Measurements from ENCODE around the gene PRSS2. TPM values are rescaled to one million over a fixed set of nuclear protein-coding genes. Genes with fewer than 3 reads are reported as not detected.
"Not testable (repeated sequence)": the region's sequence is repeated elsewhere in the genome, so short reads cannot be mapped to it uniquely, and the experiment has no call there.

The PRSS2 gene
- total and polyA plus RNA-seq, 4 experiments from 2014 or later: not detected

- POLR2A ChIA-PET (ENCODE audit: partially characterized antibody); H3K9me3 ChIP-seq (ENCODE audit: control insufficient read depth in 1 of 2, low read length in 2 of 2); intact Hi-C loops (cut with micrococcal nuclease); H3K4me1 ChIP-seq (ENCODE audit: insufficient read depth, low read length); DNase-seq; H3K27ac Mint-ChIP-seq; H3K27me3 Mint-ChIP-seq; H3K36me3 ChIP-seq (ENCODE audit: insufficient read depth, low read length); H3K4me1 Mint-ChIP-seq; H3K4me3 Mint-ChIP-seq; H3K36me3 Mint-ChIP-seq; H3K27me3 ChIP-seq (ENCODE audit: insufficient read depth, low read length); H3K27ac ChIP-seq (ENCODE audit: low read depth, low read length); H3K4me3 ChIP-seq (ENCODE audit: low read length in 2 of 2); H3K9me3 Mint-ChIP-seq; CTCF ChIA-PET (ENCODE audit: partially characterized antibody): not testable (repeated sequence)
Observed at GRCh38 chr7:142761606-142762005, 9.2 kb upstream of the PRSS2 start.

GRCh38 chr7:142762104-142762503 is 8.7 kb upstream of the PRSS2 start:
- no peaks in the 10 kb centered on the region for H3K36me3 ChIP-seq (ENCODE audit: insufficient read depth, low read length)
- H3K36me3 Mint-ChIP-seq: no peaks in the 10 kb centered on the region
- no peak overlapping the region for H3K4me3 Mint-ChIP-seq
- H3K27me3 ChIP-seq (ENCODE audit: insufficient read depth, low read length): no peaks in the 10 kb centered on the region
- H3K4me3 ChIP-seq (ENCODE audit: low read length in 2 of 2): no peak overlapping the region
- H3K27me3 Mint-ChIP-seq: no peaks in the 10 kb centered on the region
- no peaks in the 10 kb centered on the region for H3K4me1 ChIP-seq (ENCODE audit: insufficient read depth, low read length)
- no peaks in the 10 kb centered on the region for H3K9me3 ChIP-seq (ENCODE audit: control insufficient read depth in 1 of 2, low read length in 2 of 2)
- DNase-seq: no peak
- no peaks in the 10 kb centered on the region for H3K4me1 Mint-ChIP-seq
- H3K27ac ChIP-seq (ENCODE audit: low read depth, low read length): no peak overlapping the region
- intact Hi-C loops (cut with micrococcal nuclease): no loop called here
- no peaks in the 10 kb centered on the region for H3K9me3 Mint-ChIP-seq
- POLR2A ChIA-PET (ENCODE audit: partially characterized antibody): no interaction called here
- CTCF ChIA-PET (ENCODE audit: partially characterized antibody): no interaction called here
- H3K27ac Mint-ChIP-seq: no peak overlapping the region

GRCh38 chr7:142767451-142767850 is 3.3 kb upstream of the PRSS2 start:
- CTCF ChIA-PET (ENCODE audit: partially characterized antibody): no interaction called here
- H3K27ac ChIP-seq (ENCODE audit: low read depth, low read length): no peak overlapping the region
- no peaks in the 10 kb centered on the region for H3K4me1 ChIP-seq (ENCODE audit: insufficient read depth, low read length)
- no peak overlapping the region for H3K4me3 Mint-ChIP-seq
- H3K9me3 Mint-ChIP-seq: no peaks in the 10 kb centered on the region
- no peaks in the 10 kb centered on the region for H3K36me3 Mint-ChIP-seq
- intact Hi-C loops (cut with micrococcal nuclease): no loop called here
- H3K27me3 Mint-ChIP-seq: no peaks in the 10 kb centered on the region
- H3K36me3 ChIP-seq (ENCODE audit: insufficient read depth, low read length): no peaks in the 10 kb centered on the region
- H3K4me3 ChIP-seq (ENCODE audit: low read length in 2 of 2): no peak overlapping the region
- H3K9me3 ChIP-seq (ENCODE audit: control insufficient read depth in 1 of 2, low read length in 2 of 2): no peaks in the 10 kb centered on the region
- POLR2A ChIA-PET (ENCODE audit: partially characterized antibody): no interaction called here
- no peak for DNase-seq
- H3K4me1 Mint-ChIP-seq: no peaks in the 10 kb centered on the region
- no peak overlapping the region for H3K27ac Mint-ChIP-seq
- H3K27me3 ChIP-seq (ENCODE audit: insufficient read depth, low read length): no peaks in the 10 kb centered on the region

GRCh38 chr7:142767861-142768260 is 2.9 kb upstream of the PRSS2 start:
- Histone ChIP-seq H3K4me1 (ENCODE audit: insufficient read depth, low read length) (no peaks in the 10 kb centered on the region), H3K27ac (ENCODE audit: low read depth, low read length) (no peak overlapping the region), H3K4me3 (ENCODE audit: low read length in 2 of 2) (no peak overlapping the region), H3K36me3 (ENCODE audit: insufficient read depth, low read length) (no peaks in the 10 kb centered on the region), H3K27me3 (ENCODE audit: insufficient read depth, low read length) (no peaks in the 10 kb centered on the region), H3K9me3 (ENCODE audit: control insufficient read depth in 1 of 2, low read length in 2 of 2) (no peaks in the 10 kb centered on the region)
- Mint-ChIP-seq H3K36me3 (no peaks in the 10 kb centered on the region), H3K4me1 (no peaks in the 10 kb centered on the region), H3K27ac (no peak overlapping the region), H3K27me3 (no peaks in the 10 kb centered on the region), H3K4me3 (no peak overlapping the region), H3K9me3 (no peaks in the 10 kb centered on the region)
- ChIA-PET POLR2A (ENCODE audit: partially characterized antibody) (no interaction called here), CTCF (ENCODE audit: partially characterized antibody) (no interaction called here)
- DNase-seq: no peak
- intact Hi-C loops (cut with micrococcal nuclease): no loop called here

GRCh38 chr7:142768885-142769284 is 1.9 kb upstream of the PRSS2 start:
- H3K36me3 ChIP-seq (ENCODE audit: insufficient read depth, low read length); H3K27me3 Mint-ChIP-seq; intact Hi-C loops (cut with micrococcal nuclease); POLR2A ChIA-PET (ENCODE audit: partially characterized antibody); H3K4me3 ChIP-seq (ENCODE audit: low read length in 2 of 2); H3K4me1 ChIP-seq (ENCODE audit: insufficient read depth, low read length); H3K27ac ChIP-seq (ENCODE audit: low read depth, low read length); H3K9me3 Mint-ChIP-seq; H3K4me1 Mint-ChIP-seq; CTCF ChIA-PET (ENCODE audit: partially characterized antibody); DNase-seq; H3K4me3 Mint-ChIP-seq; H3K27me3 ChIP-seq (ENCODE audit: insufficient read depth, low read length); H3K27ac Mint-ChIP-seq; H3K9me3 ChIP-seq (ENCODE audit: control insufficient read depth in 1 of 2, low read length in 2 of 2); H3K36me3 Mint-ChIP-seq: not testable (repeated sequence)

- Mint-ChIP-seq H3K27ac (no peak overlapping the region), H3K4me1 (peaks cover 0 to 3% (median 0%) of the 10 kb centered on the region in 4 donors), H3K36me3 (no peaks in the 10 kb centered on the region), H3K27me3 (no peaks in the 10 kb centered on the region), H3K9me3 (no peaks in the 10 kb centered on the region), H3K4me3 (no peak overlapping the region)
- Histone ChIP-seq H3K27ac (ENCODE audit: low read depth, low read length) (no peak overlapping the region), H3K9me3 (ENCODE audit: control insufficient read depth in 1 of 2, low read length in 2 of 2) (no peaks in the 10 kb centered on the region), H3K36me3 (ENCODE audit: insufficient read depth, low read length) (no peaks in the 10 kb centered on the region), H3K4me1 (ENCODE audit: insufficient read depth, low read length) (no peaks in the 10 kb centered on the region), H3K27me3 (ENCODE audit: insufficient read depth, low read length) (no peaks in the 10 kb centered on the region), H3K4me3 (ENCODE audit: low read length in 2 of 2) (no peak overlapping the region)
- DNase-seq: no peak
- POLR2A ChIA-PET (ENCODE audit: partially characterized antibody): no interaction called here
- CTCF ChIA-PET (ENCODE audit: partially characterized antibody): interaction anchor here (0.6 kb wide), 1 partner anchor 10 kb away, joined by 3 read pairs; no protein-coding TSS in a partner anchor
- intact Hi-C loops (cut with micrococcal nuclease): no loop called here
Observed at GRCh38 chr7:142771353-142771723, 568 bp downstream of the PRSS2 start.

GRCh38 chr7:142772051-142772450 is 1.3 kb downstream of the PRSS2 start:
- H3K4me3 Mint-ChIP-seq: no peak overlapping the region
- H3K36me3 ChIP-seq (ENCODE audit: insufficient read depth, low read length): no peaks in the 10 kb centered on the region
- intact Hi-C loops (cut with micrococcal nuclease): no loop called here
- H3K9me3 ChIP-seq (ENCODE audit: control insufficient read depth in 1 of 2, low read length in 2 of 2): no peaks in the 10 kb centered on the region
- no peak overlapping the region for H3K4me3 ChIP-seq (ENCODE audit: low read length in 2 of 2)
- no peaks in the 10 kb centered on the region for H3K9me3 Mint-ChIP-seq
- H3K36me3 Mint-ChIP-seq: no peaks in the 10 kb centered on the region
- no peaks in the 10 kb centered on the region for H3K4me1 ChIP-seq (ENCODE audit: insufficient read depth, low read length)
- peaks cover 0 to 3% (median 0%) of the 10 kb centered on the region in 4 donors for H3K4me1 Mint-ChIP-seq
- DNase-seq: no peak
- no peaks in the 10 kb centered on the region for H3K27me3 Mint-ChIP-seq
- H3K27ac Mint-ChIP-seq: no peak overlapping the region
- POLR2A ChIA-PET (ENCODE audit: partially characterized antibody): no interaction called here
- H3K27me3 ChIP-seq (ENCODE audit: insufficient read depth, low read length): no peaks in the 10 kb centered on the region
- H3K27ac ChIP-seq (ENCODE audit: low read depth, low read length): no peak overlapping the region
- CTCF ChIA-PET (ENCODE audit: partially characterized antibody): interaction anchor here (0.6 kb wide), 1 partner anchor 10 kb away, joined by 3 read pairs; no protein-coding TSS in a partner anchor

- Mint-ChIP-seq H3K9me3 (no peaks in the 10 kb centered on the region), H3K36me3 (no peaks in the 10 kb centered on the region), H3K4me1 (peaks cover 0 to 3% (median 0%) of the 10 kb centered on the region in 4 donors), H3K27me3 (no peaks in the 10 kb centered on the region), H3K27ac (no peak overlapping the region), H3K4me3 (no peak overlapping the region)
- H3K27ac ChIP-seq (ENCODE audit: low read depth, low read length): no peak overlapping the region
- H3K36me3 ChIP-seq (ENCODE audit: insufficient read depth, low read length): no peaks in the 10 kb centered on the region
- ChIA-PET POLR2A (ENCODE audit: partially characterized antibody) (no interaction called here), CTCF (ENCODE audit: partially characterized antibody) (interaction anchor here (1.0 kb wide), 1 partner anchor 10 kb away, joined by 5 read pairs; no protein-coding TSS in a partner anchor)
- no peak for DNase-seq
- no peaks in the 10 kb centered on the region for H3K4me1 ChIP-seq (ENCODE audit: insufficient read depth, low read length)
- no peaks in the 10 kb centered on the region for H3K27me3 ChIP-seq (ENCODE audit: insufficient read depth, low read length)
- H3K4me3 ChIP-seq (ENCODE audit: low read length in 2 of 2): no peak overlapping the region
- no peaks in the 10 kb centered on the region for H3K9me3 ChIP-seq (ENCODE audit: control insufficient read depth in 1 of 2, low read length in 2 of 2)
- intact Hi-C loops (cut with micrococcal nuclease): no loop called here
Observed at GRCh38 chr7:142772673-142773072, 1.9 kb downstream of the PRSS2 start.

All from CD4-positive, alpha-beta memory T cell (primary cell).